22Rv1 (cell line): ENCODE results near the gene DPEP3.

Experiments
- H3K27ac ChIP-seq: fragments of 450-650 bp; 2 replicates; pipeline ENCODE4 v1.5.1; 2017
- ZFX ChIP-seq: fragments of 450-650 bp; IDR thresholded peaks from 2 replicates; pipeline ENCODE4 v1.6.1; 2017; ENCODE audit warnings: antibody characterized with exemption, borderline replicate concordance
- TF ChIP-seq, protein P1 (sequence below): fragments of 450-650 bp; IDR thresholded peaks from 2 replicates; pipeline ENCODE4 v1.5.1; 2017; ENCODE audit warnings: mild to moderate bottlenecking

DPEP3 gene

DNA sequence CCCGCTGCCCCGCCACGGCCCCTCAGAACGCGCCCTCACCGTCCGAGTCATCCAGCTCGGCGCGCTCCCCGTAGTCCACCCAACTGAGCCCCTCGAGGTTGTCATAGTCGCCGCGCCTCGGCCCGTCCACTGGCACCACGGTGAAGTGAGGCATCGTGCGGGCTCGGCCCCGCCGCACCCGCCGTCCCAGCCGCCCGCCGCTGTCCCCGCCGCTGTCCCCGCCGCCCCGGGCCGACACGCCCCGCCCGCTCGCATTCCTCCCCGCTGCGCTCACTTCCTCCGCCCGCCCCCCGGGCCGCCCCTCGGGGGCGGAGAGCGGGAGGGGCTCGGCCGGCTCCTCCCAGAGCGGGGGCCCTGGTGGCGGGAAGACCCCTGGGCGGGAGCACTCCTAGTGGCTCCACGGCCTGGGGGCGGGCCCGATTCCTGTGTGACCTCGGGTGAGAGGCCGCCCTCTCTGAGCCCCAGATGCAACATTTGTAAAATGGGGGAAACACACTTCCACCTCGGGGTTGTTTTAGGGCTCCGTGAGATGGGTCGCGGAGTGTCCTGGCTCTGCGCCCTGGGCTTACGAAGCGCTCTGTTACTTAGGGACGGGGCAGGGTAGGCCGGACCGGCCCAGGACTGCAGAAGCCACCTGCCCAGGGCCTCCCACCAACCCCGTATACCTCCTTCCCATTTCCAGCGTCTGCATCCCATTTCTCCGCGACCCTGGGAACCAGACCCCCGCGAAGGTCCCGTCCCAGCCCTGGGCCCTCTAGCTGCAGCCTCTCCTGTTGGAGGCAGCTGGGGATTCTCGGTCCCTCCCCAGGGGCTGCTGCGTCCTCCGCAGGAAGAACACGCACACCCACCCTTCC, 11.7 kb downstream of the DPEP3 start, which contains the start of gene SLC12A4:
Gene SLC12A4, minus strand, starts transcription at position 238 of the 854 bp plus-strand sequence. Its CDS starts 84 bp downstream, at position 154.
- peak within 1 kb of the TSS; percentile 64 for H3K27ac ChIP-seq
- TF ChIP-seq, protein P1, sequence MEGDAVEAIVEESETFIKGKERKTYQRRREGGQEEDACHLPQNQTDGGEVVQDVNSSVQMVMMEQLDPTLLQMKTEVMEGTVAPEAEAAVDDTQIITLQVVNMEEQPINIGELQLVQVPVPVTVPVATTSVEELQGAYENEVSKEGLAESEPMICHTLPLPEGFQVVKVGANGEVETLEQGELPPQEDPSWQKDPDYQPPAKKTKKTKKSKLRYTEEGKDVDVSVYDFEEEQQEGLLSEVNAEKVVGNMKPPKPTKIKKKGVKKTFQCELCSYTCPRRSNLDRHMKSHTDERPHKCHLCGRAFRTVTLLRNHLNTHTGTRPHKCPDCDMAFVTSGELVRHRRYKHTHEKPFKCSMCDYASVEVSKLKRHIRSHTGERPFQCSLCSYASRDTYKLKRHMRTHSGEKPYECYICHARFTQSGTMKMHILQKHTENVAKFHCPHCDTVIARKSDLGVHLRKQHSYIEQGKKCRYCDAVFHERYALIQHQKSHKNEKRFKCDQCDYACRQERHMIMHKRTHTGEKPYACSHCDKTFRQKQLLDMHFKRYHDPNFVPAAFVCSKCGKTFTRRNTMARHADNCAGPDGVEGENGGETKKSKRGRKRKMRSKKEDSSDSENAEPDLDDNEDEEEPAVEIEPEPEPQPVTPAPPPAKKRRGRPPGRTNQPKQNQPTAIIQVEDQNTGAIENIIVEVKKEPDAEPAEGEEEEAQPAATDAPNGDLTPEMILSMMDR, result no peak
- TF ChIP-seq ZFX, result no peak

DNA sequence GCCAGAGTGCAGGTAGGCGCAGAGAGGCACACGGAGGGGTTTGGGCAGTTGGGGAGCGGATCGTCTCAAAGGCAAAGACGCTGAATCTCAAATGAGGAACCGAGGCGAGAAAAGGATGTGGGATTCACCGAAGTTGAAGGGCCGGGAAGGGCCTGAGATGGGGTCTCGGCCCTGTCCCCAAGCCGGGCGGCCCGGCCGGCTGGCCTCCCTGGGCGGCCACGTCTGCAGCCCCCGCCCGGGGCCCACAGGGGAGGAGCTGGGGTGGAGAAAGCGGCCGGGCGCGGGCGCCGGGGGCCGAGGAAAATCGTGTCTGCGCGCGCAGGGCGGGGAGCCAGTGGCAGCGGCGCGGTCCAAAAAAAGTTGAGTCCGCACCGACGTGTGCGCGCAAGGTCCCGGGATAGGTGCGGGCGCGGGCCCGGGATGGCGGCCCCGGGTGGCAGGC, 12.3 kb downstream of the DPEP3 start:
- TF ChIP-seq ZFX, result no peak
- TF ChIP-seq, protein P1, result no peak
- H3K27ac ChIP-seq, result peak overlapping the region; percentile 64

DNA sequence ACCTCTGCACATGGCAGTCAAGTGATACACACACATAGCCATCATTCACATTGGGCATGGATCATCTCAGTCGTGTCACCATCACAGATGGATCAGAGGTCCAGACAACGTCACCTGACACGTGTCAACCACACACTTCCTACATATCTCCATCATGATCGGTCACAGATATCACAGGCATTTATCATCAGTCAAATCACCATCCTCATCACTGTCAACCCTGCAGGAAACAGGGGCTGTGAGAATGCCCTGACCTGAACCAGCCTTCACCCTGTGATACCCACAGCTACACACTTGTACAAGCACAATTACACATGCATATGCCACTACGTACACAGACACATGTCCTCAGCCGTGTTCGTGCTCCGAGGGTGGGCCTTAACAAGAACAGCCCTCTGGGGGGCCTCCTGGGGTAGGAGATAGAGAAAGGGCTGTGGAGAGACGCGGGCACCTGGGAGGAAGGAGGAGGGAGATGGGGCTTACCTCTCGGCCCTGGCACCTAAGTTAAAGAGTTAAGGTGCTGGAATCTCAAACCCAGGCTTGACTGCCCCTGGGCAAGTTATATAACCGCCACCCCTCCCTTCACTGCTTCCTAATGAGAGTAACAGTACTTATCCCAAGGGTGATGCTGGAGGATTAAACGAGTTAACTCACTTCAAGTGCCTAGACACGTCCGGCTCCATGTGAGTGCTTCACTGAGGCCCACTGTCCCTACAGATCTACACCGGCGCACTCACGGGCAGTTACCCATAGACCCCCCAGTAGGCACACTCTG, 12.9 kb downstream of the DPEP3 start:
- peak overlapping the region; percentile 64 for H3K27ac ChIP-seq
- TF ChIP-seq ZFX, result no peak
- TF ChIP-seq, protein P1, result no peak

DNA sequence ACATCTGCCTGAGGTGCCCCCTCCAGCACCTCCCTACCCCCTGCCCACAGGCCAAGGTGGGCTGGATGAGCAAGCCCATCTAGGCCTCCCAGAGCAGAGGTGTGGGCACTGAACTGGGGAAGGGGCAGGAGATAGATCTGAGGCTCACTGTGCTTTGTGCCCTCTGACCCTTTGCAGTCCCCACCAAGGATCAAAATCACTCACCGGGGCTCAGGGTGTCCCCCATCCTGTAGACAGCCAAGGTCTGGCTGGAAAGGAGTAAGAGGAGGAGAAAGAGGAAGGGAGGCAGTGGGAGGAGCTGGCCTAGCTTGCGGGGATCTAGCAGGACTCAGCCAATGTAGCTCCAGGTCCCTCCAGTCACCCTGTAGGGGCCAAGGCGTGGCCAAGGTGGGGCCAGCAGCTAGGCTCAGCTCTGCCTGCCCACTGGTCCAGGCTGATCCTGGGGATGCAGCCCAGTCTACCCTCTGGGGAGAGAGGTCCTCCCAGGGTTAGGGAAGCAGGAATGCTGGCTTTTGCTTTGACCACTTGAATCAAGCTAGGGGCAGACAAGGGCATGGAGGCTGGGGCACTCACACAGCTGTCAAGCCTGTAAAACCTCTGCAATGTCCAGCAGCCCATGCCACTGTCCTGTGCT, 13.6 kb downstream of the DPEP3 start:
- 0 out of 2 replicates have a peak overlapping the region, but pooled peaks have one; percentile 1 for H3K27ac ChIP-seq
- TF ChIP-seq, protein P1, result no peak
- no peak for TF ChIP-seq ZFX

DNA sequence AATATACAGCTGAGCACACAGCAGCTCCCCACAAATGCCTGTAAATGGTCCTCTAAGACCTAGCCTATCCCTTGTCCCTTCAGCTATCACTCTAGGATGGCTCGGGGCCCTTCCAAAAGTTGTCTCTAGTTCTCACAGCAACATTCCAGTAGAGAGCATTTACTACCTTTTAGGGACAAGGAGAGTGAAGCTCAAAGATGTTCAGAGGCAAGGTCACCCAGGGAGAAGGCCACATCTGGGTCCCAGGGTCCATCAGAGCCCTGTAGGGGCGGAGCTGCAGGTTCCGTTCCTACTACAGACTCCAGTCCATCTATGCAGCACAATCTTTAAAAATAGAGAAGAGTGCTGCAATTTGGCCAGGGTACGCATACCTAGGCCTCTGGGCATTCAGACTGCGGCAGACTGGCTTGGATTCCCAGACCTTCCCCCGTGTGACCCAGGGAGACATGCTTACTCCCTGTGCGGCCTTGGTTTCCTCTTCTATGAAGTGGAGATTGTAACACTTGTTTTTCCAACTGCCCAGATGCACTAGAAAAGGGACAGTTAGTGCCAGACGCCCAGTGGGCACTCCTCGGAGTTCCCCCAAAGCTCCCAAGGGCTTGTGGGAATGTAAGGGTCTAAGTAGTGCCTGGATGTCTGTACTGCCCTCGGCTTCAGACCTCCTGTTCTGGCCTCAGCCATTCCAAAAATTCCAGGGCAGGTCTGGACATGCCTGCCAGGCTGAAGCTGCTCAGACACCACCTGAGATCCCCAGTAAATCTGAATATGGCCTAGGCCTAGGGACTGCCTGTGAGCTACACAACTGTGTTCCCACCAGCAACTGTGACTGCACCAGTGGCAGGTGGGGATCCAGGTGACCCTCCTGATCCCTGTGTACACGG, 14.4 kb downstream of the DPEP3 start:
- TF ChIP-seq ZFX, result no peak
- TF ChIP-seq, protein P1, result no peak
- H3K27ac ChIP-seq, result 0 out of 2 replicates have a peak overlapping the region, but pooled peaks have one; percentile 1

DNA sequence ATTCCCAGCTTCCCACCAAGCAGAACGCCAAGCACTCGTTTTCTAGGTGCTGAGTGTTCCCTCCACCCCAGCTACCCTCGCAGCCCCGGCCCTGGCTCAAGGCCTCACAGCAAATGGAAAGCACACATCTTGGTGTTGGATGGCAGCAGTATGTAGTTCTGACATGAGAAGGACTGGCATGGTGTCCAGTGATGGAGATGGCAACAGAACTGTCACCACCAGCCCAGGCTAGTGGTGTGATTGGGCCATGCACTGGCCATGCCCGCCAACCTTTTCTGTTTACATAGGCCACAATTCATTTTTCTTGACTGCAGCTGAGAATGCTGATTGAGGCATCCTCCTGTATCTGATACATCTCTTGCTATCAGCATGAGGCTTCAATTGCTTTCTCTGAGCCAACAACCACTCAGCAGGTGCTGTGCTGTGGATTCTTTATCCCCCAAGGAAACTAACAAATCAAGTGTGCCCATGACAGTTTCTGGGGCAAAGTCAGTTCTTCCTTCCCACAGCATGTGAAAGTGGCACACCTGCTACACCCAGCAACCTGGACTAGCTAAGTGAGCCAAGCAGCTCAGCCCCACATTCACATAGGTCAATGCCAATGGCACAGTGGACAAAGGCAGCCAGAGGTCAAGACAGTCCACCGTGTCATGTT, 15.7 kb downstream of the DPEP3 start:
- TF ChIP-seq ZFX, result no peak
- TF ChIP-seq, protein P1, result no peak
- H3K27ac ChIP-seq, result no peak overlapping the region
